GM18868 (cell line): ENCODE measurements around the gene MYO1E.

Experiments used
- ATAC-seq: cut with Tn5 transposase; IDR thresholded peaks from one replicate; pipeline ENCODE4 v1.9.1; 2021; ENCODE audit warnings: mild to moderate bottlenecking, moderate library complexity; ENCODE audit not compliant: unreplicated experiment

The MYO1E gene

DNA sequence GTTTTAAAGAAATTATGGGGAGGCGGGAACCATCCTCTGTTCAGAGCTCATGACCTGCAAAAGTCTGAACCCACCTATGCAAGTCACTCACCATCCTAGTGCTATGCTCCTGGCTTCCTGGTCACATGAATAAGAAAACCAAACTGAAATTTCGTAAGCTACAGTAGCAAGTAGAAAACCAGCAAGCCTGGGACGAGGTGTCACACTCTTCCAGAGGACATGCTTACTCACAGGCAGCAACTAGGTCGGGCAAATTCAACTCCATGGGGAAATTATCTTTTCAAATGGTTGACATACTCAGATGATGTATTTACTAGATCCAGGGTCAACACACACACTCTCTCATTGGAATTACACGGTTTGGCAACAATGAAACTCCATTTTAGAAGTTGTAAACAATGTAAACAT, 134.7 kb downstream of the MYO1E start:
- ATAC-seq, result peak; percentile 57

DNA sequence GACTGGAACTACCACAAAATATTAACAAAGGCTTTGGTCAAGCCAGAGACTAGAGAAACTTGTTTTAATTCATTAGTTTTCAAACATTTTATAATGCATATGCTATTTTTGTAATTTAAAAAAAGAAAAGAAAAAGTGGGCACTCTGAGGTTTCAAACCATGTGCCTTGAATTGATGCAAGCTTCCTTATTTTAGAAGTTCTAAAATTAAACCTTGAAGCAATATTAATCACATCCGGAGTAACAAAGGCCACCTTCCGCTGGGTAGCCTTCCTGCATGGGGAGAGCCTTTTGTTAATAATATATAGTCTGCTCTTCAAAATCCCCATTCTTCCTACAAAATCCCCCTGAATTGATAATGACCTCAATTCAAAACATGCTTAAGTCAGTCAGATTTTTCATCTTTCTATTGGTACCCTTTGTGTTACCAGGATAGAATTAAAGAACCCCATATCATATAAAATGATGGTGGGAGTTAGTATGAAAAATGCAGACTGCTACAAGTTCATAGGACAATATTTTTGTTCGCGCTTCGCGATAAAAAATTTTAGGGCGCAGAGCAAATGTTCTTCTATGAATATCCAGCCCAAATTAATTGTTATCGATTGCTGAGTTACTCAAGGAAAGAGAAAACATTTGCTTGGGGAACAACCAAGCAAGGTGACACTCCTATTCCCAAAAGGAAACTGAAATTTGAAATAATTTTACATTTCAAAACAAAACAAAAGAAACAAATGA, 135.4 kb downstream of the MYO1E start:
- peak; percentile 75 for ATAC-seq

DNA sequence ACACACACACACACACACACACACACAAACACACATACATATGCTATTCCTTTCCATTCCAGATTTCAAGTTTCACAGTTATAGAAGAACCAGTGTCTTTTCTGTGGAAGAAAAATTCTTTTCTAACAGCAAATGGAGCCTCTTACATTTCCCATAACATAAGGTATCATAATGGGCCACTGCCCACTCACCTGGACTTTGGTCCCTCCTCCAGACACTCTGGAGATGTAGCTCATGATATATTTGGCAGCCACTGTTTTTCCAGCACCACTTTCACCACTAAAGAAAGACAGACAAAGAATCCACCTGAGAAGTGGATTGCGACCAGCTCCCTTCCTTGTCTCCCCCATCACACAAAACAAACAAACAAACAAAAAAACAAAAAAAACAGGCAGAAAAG, 136.3 kb downstream of the MYO1E start:
- ATAC-seq, result no peak

DNA sequence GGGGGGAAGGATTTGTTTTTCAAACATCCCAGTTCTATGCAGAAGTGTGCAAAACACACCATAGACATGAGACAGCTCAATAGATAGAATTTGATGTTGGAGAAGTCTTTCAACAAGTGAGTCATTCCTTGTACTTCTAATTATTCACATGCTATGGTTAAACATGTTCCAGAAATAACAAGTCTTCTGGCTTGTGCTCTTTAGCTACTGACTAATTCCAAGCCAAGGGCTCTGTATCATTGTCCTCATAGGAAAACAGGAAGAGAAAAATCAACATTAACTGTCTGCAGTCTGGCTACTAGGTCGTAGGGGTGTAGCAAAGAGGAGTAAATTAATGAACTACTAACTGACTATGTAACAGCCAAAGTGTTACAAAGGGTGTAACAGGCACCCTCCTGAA, 140.2 kb downstream of the MYO1E start:
- no peak for ATAC-seq

DNA sequence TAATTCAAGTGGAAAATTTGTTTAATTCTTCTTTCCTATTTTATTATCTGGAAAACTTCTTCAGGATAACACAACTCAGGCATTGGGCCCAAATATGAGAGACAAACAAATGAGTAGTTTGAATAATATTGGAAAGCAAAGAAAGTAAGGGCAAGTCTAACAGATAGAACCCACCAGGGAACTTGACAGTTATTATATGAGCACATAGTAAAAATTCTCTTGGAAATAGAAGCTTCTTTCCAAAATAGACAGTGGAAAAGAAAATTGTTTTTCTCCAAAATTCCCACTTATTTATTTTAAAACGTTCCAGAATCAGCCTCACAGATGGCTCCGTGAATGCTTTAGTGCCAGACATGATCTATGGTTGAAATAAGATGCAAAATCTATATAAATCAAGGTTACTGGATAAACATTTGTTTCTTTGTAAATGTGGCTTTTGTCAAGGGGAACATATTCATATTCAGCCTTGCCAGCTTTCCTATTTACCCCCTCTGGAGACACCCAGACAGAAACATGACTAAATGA, 142.1 kb downstream of the MYO1E start:
- no peak for ATAC-seq

DNA sequence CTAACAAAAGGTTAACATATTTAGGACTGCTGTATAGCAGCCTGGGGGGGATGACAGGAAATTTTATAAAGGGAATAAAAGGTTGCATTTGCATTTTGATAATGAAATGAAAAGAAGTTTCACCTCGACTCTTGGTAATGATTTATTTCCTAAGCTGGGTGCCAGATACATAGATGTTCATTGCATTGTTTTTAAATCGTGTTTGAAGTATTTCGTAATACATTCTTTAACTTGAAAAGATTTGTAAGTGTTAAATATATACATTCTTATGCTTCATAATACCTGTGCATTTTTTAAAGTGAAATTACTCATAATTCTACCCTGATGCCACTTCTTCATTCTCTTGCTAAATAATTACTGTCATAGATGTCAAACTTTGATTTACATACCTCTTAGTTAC, 143.2 kb downstream of the MYO1E start:
- no peak for ATAC-seq

DNA sequence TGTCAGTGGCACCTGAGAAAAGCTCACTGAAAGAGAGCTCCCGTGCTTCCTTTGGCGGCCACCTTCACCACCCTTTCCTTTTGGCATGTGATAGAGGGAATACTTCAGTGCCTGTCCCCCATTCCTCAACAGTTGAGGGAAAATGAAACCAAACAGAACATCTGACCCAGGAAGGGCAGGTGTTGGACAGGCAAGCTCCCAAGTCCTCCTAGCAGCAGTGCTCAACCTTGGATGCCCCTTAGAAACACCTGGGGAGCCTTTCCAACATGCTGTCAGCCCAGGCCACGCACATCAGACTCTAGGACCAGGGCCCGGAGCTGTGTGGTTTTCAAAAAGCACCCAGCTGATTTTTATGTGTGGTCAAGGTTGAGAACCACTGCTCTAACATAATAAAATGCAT, 143.7 kb downstream of the MYO1E start:
- ATAC-seq, result no peak

DNA sequence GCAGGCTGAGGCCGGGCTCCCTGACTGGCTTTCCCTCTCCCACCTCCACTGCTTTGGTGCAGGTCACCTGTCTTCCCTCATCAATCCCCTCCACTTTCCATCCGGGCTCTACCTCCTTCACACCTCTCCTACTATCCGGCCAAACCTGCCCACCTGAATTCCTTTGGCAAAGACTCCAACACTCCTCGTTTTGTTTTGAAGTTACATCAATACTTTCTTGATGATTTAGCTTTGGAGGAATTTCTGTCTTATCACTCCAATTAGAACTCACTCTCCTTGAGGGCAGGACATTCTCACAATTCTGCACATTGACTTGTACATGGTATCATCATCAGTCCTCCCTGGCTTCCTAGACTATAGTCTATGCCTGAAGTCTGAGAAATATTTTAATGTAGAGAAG, 145.7 kb downstream of the MYO1E start:
- ATAC-seq, result no peak

DNA sequence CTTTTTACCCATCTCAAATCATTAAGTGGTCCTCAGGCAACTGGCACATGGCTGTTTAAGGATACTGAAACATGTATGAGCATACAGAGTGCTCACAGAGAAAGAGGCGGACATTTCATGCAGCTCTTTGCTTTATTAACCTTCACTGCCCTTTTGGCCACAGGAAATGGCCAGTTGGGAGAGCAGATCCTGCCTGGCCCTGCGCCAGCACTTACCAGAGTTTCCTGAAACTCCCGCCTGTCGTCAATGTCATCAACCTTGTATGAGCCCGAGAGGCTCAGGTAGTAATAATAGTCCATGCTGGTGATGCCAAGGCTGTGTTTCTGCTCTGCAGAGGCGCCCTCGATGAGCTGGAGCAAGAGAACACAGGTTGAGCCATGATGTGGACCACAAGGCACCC, 148.2 kb downstream of the MYO1E start:
- no peak for ATAC-seq

DNA sequence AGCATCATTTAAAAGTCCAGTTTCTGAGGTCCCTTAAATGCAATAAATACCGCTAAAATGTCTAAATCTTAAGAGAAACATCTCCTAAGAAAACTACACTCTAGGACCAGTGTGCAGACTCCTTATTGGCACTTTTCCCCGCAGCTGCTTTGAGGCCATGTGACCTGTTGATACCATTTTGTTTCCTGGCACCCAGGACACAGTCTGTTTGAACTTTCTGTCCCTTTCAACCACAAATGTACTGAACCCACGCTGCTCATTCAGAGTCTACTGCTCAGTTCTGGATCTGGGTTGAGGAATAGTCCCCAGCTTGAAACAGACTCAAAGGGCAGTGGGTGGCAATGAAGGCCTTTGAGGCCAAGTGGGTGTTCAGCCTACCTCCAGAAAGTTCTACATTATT, 148.9 kb downstream of the MYO1E start:
- ATAC-seq, result no peak

DNA sequence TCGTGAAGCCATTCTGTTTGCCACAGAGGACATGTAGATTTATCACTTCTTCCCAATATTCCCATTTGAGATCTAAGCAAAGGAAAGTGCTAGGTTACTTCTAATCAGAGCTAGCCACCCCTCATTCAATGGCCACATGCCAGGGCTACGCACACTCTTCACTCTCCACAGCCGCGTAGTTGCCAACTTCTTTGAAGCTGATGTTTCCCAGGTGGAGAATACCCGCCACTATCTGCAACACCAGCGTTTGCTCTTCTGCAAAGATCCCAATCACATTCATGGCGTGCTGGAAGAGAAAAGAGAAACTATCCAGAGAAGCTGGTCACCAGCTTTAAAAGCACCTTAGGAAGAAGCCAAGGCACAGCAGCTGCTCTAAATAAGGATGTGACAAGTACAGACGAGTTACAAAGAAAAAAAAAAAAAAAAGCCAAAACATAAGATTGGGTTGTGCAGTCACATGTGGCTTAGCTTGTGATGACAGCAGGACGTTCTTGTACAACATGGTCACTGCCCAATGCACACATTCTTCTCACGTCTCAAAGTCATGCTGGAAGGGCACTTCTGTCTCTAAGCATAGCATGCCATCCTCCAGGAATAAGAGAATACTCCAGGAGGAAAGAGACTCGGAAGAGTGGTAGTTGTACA, 149.6 kb downstream of the MYO1E start:
- no peak for ATAC-seq

DNA sequence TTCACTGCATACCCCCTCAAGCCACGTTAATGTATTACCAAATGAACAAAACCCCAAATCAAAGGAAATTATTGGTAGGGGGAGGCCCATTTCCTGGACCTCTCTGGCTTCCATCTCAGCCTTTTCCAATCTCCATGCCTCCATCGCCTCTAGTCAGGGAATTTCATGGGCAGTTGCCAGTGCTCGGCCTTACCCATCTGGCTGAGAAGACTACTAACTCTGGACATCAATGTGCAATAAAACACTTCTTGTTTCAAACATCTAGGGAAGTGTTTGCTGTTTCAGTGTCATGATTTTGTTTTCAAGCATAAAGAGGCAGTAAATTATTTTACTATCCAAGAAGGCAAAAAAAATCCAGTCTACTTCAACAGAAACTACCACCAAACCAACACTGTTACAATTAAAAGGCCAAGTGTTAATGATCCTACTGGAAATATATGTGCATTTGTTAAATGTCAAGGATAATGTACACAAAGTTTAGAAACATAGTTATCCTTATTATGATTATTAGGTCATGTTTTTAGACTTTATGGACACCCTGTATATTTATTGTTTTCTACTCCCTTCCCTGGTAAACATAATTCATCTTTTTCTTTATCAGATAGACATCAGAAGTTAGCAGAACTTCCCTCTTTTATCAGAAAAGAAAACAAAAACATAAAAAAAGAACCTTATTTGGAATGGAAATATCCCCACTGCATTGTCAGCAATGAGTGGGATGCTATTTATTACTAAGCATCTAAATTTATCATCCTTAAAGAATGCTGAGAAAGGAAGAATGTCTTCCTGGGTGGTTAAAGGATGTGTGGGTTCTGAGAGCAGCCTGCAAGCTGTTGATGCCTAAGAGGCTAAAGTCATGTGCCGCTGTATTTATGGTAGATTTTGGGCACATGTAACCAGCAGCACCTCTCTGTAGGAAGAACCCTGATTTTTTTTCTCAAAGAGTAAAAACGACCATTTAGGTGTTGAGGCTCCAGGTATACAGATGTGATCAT, 150.9 kb downstream of the MYO1E start:
- no peak for ATAC-seq

DNA sequence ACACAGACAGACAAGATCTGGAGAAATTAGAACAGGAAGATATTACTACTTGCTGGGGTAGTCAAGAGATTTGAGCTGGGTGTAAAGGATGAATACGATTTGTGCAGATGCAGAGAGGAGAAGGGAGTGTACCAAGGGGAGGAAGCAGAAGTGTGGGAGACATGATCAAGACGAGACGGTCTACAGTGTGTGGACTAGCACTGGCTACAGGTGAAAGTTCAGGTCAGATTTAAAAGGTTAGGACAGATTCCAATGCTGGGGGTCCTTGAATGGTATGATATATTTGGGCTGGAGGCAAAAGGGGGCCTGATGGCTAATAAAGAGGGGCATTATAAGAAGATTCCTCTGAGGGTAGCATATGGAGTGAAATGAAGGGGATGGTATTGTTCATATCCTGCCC, 154.0 kb downstream of the MYO1E start:
- no peak for ATAC-seq

DNA sequence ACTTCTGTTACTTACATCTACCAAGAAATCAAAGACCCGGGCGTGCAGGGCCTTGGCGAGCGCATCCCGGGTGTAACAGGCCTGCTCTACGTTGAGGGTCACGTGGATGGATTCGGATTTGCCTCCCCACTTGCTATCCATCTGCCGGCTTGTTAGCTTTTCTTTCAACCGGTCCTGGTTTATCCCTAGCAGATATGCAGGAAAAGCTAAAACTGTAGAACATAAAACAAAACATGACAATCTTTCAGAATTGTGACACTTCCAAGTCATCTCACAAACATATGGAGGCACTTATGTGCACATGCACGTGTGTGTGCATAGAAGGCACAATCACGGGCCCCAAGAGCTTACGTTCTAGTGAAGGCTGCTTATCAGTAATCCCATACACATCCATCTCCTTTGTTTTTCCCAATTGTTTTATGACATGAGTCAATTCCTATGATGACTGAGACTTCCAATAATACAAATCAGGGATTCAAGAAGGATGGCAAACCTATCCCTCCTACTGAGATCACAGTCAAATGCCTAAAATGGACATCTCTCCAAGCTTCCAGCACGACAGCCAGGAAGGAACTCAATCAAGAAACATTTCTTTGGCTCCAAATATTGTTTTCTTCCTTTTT, 154.7 kb downstream of the MYO1E start:
- ATAC-seq, result no peak

DNA sequence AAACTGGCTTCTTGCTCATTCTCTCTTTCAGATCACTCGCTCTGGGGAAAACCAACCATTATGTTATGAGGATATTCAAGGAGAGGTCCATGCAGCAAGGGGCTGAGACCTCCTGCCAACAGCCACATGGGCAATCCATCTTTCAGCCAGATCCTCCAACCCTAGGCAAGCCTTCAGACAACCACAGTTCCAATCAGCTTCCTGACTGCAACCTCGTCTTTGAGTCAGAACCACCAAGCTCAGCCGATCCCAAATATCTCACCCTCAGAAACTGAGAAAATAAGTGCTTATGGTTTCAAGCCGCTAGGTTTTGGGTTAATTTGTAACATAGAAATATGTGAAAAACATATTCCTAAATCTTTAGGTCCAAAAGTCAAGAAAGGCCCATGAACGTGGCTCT, 155.8 kb downstream of the MYO1E start:
- no peak for ATAC-seq

DNA sequence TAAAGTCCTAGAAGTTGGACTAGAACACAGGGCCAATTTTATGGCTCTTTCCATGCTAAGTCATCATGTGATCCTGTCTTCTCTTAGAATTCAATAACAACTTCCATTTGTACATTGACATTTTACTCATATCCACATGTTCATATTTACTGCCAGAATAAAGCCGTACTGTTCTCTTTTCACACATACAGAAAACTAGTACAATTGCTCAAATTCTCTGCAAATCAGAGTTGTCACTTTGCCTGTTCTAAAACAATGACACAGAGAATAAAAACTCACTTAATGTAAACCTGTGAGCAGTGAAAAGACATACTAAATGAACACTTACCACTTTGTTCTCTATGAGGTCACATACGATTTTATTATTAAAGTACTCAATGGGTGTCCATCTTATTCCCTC, 162.5 kb downstream of the MYO1E start:
- no peak for ATAC-seq

DNA sequence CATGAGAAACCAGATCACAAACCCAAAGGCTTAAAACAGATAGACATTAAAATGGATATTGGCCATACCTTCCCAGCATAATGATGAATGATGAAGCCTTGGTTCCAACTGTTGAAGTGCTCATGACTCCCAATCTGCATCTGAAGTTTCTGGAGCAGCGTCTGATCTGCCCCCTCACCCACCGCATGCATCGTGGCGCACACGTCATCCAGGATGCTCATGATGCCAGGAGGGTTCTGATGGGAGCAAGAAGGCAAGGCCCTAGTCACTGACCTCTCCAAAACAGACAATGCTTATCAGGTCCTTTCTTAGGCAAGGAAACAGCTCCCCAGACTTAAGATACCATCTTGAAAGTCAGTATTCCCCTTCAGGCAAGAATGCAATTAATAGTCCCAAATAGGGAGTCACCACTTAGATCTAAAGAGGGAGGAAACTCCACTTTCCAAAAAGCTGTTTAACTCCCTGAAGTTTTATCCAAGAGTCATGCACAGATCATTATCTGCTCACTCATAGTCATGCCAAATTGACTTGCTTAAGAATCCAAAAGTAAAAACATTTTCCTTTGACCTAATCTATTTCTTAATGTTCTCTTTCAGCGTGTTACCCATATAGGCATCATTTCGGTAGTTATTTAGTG, 163.9 kb downstream of the MYO1E start:
- no peak for ATAC-seq

DNA sequence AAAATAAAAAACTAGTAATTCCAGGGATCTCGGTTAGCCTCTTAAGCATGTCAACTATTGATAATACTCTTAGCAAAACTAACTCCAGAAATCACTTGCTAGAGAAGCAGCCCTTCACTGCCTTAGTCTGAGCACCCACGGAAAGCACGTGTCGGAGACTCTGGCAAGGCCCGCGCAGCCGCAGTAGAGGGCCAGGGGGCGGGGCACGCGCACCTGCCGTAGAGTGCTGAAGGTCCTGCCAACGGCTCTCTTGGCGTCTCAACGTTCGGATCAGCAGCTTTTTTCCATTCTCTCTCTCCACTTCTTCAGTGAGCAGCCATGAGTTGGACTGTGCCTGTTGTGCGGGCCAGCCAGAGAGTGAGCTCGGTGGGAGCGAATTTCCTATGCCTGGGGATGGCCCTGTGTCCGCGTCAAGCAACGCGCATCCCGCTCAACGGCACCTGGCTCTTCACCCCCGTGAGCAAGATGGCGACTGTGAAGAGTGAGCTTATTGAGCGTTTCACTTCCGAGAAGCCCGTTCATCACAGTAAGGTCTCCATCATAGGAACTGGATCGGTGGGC, 166.0 kb downstream of the MYO1E start, which contains the start of gene LDHAL6B:
Gene LDHAL6B (plus strand): TSS at position 221 of the 561 bp plus-strand sequence. CDS start 98 bp downstream, at position 319.
- ATAC-seq, result no peak

DNA sequence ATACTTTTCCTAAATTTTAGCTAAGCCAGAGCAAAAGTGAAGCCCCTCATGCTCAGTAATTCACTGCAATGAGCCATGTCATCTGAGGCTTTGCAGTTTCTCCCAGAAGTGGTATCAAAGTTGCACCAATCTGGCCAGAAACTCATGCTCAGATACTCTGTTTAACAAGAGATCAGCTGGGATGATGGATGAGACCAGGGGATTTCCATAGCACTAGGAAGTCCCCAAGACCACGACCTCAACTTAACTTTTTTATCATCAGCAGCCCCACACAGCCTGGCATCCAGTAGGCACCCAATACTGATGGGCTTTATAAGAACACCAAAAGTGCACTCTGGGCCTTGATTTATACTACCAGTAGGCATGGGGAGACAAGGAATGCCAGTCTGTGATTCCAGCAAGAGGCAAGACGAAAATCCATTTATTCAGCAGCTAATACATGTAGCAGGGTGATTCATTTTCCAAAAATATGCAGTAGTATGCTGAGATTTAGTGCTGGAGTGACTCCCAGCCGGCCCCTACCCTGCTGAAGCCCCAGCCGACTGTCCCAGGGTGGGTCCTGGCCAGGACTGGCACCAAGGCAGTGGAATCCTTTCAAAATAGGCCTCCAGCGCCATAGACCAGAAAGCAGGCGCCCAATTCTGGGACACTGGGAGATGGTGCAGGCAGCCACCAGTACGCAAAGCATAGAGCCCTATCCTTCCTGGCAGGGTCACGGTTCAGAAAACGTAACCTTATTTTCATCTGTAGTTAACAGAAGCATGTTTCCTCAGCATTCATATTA, 166.6 kb downstream of the MYO1E start:
- ATAC-seq, result peak; percentile 55
